CD4-positive, alpha-beta T cell treated with Interleukin-1 beta for 1 hour (primary cell): ENCODE results near the gene AIFM3.
A peak's percentile ranks its signal among the peaks of the same experiment; 100 is the strongest.
"Not testable (repeated sequence)": the region's sequence is repeated elsewhere in the genome, so short reads cannot be mapped to it uniquely, and the experiment has no call there.

Experiments used
- DNase-seq, 2 donors: peaks; one replicate each; pipeline ENCODE4 v3.0.0-alpha.2; 2020 to 2022

Gene AIFM3

GRCh38 chr22:20992456-20993303 is 25.6 kb downstream of the AIFM3 start:
- DNase-seq = no peak

GRCh38 chr22:20993304-20994127 is 26.5 kb downstream of the AIFM3 start:
- no peak for DNase-seq

- DNase-seq = no peak
Observed at GRCh38 chr22:20994128-20994901, 27.3 kb downstream of the AIFM3 start.

- DNase-seq = no peak
Observed at GRCh38 chr22:20994902-20995241, 27.8 kb downstream of the AIFM3 start.

GRCh38 chr22:20995329-20996030 is 28.4 kb downstream of the AIFM3 start:
- no peak for DNase-seq

GRCh38 chr22:20996031-20996410 is 29.0 kb downstream of the AIFM3 start:
- no peak for DNase-seq

GRCh38 chr22:20996598-20997535 is 29.8 kb downstream of the AIFM3 start:
- no peak for DNase-seq

GRCh38 chr22:20997536-20998257 is 30.6 kb downstream of the AIFM3 start:
- DNase-seq = no peak

- no peak for DNase-seq
Observed at GRCh38 chr22:20998411-20999336, 31.6 kb downstream of the AIFM3 start.

- DNase-seq = no peak
Observed at GRCh38 chr22:20999350-21000206, 32.5 kb downstream of the AIFM3 start.

- DNase-seq = no peak
Observed at GRCh38 chr22:21000207-21000986, 33.3 kb downstream of the AIFM3 start.

- no peak for DNase-seq
Observed at GRCh38 chr22:21000987-21001600, 34.0 kb downstream of the AIFM3 start.

GRCh38 chr22:21001601-21002325 is 34.7 kb downstream of the AIFM3 start, which contains the start of gene THAP7:
Gene THAP7, minus strand, starts transcription at chr22:21002118. Its CDS starts 207 bp downstream, at chr22:21001911.
- peak; percentile 96 for DNase-seq

- no peak for DNase-seq
Observed at GRCh38 chr22:21003782-21004181, 36.7 kb downstream of the AIFM3 start.

- not testable (repeated sequence) for DNase-seq
Observed at GRCh38 chr22:21009208-21009607, 42.2 kb downstream of the AIFM3 start.

GRCh38 chr22:21009638-21010425 is 42.8 kb downstream of the AIFM3 start:
- peak in 1 of 2 donors; percentile 33 for DNase-seq
